HG03354 (cell line): Measurements from ENCODE around the gene F10.

Experiments used
- ATAC-seq: cut with Tn5 transposase; IDR thresholded peaks from one replicate; pipeline ENCODE4 v1.9.1; 2021; ENCODE audit warnings: mild to moderate bottlenecking; ENCODE audit not compliant: unreplicated experiment, poor library complexity, severe bottlenecking

The F10 gene

DNA sequence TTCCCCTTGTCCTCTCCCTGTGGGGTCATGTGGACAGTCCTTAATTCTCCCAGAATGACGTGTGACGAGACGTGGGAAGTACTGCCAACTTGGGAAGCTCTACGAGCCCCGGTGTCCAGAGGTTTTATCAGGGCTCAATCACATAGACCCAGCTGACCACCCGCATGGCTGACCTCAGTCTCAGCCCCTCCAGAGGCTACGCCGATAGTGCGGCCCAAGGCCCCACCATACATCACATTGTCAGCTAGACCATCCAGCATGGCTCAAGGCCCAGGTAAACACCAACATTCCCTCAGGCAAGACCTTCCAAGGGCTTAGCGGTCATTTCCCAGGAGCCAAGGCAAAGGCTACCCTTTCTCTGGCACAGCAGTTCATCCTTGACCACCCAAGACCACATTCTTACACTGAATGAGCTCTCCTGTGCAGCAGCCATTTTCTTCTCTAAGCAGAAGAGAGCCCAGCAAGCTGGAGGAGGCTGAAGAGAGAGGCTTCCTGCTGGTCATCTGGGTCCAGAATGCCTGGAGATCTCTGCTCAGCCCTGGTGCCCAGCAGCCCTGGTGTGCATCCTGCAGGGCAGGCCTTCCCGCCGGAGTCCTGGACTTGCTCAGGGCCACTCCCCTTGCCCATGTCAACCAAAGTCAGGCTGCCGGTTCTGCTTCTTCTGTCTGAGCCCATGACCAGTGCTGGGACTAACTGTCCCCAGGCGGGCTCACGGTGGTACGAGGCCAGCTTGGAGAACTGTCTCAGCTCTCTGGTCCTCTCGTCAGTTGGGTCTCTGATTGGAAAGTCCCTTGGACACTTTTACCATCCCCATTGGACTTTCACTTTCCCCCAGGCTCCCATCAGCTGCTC lies 7.9 kb upstream of the F10 start:
- no peak for ATAC-seq

DNA sequence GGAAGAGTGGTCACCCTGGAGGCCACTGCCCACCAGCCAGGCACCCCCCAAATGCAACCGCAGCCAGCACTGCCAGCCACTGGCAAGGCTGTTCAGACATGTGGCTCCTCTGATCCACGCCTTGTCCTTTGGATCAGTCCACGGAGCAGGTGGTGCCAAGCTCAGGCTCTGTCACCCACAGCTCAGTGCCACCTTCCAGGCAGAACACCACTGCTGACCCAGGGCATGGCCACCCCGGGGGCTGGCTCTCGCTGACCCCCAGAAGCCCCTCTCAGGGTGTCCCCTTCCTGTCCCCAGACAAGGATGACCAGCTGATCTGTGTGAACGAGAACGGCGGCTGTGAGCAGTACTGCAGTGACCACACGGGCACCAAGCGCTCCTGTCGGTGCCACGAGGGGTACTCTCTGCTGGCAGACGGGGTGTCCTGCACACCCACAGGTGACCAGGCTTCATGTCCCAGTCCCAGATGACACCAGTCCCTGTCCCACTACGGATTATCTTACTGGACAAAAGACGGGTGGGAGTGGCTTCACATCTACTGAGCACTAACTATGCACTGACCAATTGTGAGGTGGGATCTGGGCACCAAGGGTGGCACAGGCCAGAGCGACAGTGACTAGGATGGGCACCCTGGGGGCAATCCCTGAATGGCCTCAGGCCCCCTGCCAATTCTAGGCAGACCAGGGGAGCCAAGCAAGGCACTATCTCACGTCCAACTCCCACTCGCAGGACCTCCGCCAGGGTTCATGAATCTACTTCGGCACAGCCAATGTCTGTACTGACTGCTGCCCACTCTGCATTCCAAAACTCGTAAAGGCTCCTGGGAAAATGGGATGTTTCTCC lies 7.0 kb upstream of the F10 start:
- no peak for ATAC-seq

DNA sequence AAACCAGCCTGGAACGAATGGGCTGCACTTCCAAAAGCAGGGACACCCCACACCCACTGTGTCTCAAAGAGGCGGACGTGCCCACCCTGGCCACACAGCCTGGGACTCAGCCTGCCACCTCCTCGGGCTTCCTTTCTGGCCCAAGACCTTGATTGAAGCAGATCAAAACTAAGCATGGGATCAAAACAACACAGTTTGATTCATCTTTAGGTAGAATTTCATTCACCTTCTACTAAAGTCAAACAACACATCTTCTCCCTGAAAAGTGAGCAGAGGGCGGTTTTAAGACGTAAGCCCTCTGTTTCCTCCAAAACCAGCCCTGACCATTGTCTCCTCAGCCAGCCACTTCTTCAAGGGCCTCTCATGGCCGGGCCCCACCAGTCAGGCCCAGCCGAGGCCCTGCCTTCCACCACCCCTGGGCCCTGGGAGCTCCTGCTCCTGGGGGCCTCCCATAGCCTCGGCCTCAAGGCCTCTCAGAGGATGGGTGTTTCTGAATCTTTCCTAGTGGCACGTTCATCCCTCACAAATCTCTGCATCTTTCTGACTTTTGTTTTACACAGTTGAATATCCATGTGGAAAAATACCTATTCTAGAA lies 6.3 kb upstream of the F10 start:
- ATAC-seq: no peak

DNA sequence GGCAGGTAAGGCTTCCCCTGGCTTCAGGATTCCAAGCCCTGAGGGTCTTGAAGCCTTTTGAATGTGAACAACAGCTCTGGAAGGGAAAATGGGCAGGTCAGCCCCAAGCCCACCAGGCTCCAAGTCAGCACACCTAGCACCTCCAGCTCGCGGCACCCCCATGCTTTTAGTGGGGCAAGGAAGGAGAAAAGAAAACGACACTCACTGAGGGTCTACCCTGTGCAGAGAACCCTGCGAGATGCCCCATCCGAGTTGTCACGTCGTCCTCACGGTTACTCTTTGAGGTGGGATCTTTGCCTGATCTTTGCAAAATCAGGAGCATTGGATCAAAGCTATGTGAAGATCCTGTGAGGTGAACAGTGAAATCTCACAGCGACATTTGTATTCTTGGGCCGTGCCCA lies 5.7 kb upstream of the F10 start:
- ATAC-seq: no peak

DNA sequence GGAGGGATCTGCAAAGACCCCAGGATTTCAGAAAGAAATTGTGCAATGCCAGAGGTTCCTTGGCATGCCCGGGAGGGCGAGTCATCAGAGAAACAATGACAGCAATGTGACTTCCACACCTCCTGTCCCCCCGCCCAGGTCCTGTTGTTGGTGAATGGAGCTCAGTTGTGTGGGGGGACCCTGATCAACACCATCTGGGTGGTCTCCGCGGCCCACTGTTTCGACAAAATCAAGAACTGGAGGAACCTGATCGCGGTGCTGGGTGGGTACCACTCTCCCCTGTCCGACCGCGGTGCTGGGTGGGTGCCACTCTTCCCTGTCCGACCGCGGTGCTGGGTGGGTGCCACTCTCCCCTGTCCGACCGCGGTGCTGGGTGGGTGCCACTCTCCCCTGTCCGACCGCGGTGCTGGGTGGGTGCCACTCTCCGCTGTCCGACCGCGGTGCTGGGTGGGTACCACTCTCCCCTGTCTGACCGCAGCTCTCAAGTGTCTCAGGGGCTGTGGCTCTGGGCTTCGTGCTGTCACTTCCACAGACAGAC lies 5.2 kb upstream of the F10 start:
- no peak for ATAC-seq

DNA sequence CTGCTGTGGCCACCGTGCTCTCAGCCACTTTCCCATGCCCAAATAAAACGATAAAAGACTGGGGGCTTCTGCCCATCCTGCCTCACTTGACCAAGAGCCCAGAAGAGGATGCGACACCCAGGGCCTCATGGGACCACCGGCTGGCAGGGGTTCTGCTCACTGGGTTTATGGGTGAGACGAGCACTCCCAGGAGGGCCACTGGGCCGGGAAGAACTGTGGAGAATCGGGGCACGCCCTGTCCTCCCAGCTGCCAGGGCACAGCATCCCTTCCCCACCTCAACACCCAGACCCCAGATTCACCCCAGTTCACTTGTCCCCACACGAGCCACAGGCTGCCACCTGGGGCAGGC lies 4.7 kb upstream of the F10 start:
- no peak for ATAC-seq

DNA sequence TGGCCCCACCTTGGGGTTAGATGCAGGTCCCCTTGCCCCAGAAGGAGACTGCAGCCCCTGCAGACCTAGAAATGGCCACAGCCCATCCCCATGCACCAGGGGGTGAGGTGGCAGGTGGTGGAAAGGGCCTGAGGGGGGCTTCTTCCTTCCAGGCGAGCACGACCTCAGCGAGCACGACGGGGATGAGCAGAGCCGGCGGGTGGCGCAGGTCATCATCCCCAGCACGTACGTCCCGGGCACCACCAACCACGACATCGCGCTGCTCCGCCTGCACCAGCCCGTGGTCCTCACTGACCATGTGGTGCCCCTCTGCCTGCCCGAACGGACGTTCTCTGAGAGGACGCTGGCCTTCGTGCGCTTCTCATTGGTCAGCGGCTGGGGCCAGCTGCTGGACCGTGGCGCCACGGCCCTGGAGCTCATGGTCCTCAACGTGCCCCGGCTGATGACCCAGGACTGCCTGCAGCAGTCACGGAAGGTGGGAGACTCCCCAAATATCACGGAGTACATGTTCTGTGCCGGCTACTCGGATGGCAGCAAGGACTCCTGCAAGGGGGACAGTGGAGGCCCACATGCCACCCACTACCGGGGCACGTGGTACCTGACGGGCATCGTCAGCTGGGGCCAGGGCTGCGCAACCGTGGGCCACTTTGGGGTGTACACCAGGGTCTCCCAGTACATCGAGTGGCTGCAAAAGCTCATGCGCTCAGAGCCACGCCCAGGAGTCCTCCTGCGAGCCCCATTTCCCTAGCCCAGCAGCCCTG lies 4.2 kb upstream of the F10 start:
- ATAC-seq: no peak

DNA sequence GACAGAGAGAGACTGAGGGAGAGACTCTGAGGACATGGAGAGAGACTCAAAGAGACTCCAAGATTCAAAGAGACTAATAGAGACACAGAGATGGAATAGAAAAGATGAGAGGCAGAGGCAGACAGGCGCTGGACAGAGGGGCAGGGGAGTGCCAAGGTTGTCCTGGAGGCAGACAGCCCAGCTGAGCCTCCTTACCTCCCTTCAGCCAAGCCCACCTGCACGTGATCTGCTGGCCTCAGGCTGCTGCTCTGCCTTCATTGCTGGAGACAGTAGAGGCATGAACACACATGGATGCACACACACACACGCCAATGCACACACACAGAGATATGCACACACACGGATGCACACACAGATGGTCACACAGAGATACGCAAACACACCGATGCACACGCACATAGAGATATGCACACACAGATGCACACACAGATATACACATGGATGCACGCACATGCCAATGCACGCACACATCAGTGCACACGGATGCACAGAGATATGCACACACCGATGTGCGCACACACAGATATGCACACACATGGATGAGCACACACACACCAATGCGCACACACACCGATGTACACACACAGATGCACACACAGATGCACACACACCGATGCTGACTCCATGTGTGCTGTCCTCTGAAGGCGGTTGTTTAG lies 3.3 kb upstream of the F10 start:
- no peak for ATAC-seq

DNA sequence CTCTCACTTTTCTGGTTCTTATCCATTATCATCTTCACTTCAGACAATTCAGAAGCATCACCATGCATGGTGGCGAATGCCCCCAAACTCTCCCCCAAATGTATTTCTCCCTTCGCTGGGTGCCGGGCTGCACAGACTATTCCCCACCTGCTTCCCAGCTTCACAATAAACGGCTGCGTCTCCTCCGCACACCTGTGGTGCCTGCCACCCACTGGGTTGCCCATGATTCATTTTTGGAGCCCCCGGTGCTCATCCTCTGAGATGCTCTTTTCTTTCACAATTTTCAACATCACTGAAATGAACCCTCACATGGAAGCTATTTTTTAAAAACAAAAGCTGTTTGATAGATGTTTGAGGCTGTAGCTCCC lies 2.8 kb upstream of the F10 start:
- ATAC-seq: no peak

DNA sequence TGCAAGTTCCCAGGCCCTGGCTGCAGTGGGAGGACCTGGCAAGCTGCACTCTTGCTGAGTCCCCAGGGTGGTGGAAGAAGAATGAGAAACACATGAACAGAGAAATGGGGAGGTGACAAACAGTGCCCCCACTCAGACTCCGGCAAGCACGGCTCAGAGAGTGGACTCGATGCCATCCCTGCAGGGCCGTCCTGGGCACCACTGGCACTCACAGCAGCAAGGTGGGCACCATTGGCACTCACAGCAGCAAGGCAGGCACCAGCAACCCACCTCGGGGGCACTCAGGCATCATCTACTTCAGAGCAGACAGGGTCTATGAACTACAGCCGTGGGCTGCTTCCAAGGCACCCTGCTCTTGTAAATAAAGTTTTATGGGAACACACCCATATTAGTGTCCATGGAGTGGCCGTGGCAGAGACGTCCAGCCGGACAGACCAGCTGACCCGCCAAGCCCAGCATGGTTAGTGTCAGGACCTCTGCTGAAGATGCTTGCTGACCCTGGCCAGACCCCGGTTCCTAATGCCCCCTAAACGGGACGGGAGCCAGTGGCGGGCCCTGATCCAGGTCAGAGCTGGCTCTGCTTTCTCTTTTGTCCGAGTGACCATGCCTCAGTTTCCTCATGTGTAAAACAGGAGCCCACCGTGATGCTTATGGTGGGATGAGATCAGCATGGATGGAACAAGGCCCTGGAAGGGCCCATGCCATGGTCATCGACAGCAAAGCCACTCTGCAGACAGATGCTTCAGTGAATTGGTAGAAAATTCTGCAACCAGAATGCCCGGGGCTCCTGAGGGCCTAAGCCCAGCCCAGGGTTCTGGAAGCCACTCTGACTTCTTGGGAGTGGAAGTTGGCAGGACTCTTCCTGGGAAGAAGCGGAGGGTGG lies 2.1 kb upstream of the F10 start:
- no peak for ATAC-seq

DNA sequence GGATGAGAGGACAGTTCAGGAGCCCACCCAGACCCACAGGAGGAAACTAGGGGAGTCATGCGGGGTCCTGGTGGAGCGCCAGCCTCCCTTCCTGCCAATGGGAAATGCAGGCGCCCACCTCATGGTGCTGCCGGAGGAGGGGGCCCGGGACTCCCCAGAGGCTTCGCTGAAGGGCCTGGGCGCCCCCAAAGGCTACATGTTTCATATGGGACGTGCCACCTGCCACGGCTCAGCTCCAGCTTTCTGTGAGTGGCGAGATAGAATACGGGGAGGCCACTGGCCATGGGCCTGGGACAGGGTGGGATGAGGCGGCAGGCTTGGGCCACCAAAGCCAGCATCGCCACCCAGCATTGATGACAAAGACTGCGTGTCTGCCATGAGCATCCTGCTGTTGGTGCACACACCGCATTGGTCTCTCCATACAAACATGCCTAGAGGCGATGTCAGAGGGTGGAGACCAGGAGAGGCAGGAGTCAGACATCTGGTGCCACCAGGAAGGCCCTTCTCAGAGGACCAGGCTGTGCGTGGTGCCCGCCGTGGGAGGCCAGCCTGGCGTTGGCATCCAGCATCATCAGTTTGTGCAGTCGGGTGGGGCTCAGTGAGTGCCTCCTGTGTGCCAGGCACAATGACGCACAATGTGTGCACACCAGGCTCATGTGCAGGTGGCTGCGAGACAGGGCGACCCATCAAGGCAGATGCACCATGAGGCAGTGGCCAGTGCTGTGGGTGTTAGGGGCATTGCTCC lies 1.2 kb upstream of the F10 start:
- no peak for ATAC-seq

DNA sequence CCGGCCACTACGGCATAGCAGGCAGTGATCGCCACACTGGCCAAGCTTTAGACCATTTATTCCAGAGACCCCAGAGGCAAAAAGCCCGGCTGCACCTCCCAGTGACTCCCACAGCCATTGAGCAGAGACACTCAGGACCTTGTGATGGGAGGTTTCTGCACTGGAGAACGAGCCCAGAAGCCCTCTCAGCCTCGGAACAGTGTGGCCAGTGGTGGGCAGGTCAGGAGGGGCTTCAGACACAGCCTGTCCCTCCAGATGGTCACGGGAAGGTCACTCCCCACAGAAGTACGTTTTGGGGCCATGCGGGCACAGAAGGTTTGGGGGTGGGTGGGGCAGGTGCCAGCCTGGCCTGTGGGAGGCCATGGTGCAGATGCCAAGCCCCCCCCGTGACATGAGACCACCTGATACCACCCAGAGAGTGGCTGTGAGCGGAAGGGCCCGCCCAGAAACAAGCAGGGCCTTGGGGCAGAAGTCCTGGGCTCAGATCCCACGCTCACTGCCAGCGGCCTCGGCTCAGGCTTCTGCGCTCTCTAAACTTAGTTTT lies 599 bp upstream of the F10 start:
- no peak for ATAC-seq

DNA sequence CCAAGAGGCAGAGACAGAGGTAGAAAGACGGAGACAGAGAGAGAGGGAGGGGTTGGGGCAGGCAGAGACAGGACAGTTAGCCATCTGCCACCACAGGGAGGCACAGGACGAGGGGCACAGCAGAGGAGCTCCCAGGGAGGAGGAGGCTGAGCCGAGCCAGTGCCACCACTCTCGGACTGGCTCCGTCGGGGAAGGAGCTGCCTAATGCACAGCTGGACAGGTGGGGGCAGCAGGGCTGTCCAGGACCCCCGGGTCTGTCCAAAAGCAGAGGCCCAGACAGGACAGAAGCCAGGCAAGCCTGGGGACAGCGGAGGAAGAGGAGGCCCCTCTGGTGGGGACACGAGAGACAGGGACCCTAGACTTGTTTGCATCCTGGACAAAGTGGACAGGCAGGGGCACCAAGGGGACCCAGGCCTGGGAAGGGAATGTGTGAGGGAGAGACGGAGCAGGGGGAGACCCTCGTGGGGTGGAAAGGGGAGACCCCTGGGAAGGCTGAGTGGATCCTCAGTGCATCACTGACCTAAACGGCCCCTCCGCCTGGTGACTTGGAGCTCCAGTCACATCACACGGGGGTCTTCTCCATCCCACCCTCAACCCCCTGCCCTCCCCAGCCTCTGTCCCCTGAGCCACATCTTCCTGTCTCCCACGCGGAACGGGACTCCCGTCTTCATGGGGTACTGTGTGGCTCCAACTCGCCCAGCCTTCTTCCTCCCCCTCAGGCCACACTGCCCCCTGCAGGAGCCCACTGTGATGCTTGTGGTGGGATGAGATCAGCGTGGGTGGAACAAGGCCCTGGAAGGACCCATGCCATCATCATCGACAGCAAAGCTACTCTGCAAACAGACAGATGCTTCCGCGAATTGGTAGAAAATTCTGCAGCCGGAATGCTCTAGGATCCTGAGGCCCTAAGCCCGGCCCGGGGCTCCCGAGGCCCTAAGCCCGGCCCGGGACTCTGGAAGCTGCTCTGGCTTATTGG lies 915 bp downstream of the F10 start:
- no peak for ATAC-seq

DNA sequence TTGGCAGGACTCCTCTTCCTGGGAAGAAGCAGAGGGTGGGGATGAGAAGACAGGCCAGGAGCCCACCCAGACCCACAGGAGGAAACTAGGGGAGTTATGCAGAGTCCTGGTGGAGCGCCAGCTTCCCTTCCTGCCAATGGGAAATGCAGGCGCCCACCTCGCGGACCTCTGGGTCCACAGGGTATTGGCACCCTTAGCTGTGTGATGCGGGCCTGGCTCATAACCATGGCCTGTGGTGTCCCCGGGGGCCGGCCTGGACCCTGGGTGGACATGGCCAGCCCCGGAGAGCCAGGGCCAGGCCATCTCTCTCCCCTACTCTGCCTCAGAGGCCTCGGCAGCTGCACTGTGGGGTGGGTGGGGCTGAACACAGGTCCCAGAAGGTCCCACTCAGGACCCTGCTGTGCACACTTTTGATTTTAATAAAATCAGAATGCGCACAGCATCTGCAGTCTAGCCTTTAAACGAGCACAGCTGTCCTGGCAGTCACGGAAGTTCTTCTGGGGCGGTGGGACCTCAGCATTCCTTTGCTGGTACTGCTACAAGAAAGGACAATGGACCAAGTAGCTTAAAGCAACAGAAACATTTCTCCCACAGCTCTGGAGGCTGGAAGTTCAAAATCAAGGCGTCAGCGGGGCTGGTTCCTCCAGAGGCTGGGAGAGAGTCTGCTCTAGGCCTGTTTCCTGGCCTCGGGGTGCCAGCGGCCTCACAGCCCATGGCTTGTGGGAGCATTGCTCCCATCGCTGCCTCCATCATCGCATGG lies 1.8 kb downstream of the F10 start:
- no peak for ATAC-seq

DNA sequence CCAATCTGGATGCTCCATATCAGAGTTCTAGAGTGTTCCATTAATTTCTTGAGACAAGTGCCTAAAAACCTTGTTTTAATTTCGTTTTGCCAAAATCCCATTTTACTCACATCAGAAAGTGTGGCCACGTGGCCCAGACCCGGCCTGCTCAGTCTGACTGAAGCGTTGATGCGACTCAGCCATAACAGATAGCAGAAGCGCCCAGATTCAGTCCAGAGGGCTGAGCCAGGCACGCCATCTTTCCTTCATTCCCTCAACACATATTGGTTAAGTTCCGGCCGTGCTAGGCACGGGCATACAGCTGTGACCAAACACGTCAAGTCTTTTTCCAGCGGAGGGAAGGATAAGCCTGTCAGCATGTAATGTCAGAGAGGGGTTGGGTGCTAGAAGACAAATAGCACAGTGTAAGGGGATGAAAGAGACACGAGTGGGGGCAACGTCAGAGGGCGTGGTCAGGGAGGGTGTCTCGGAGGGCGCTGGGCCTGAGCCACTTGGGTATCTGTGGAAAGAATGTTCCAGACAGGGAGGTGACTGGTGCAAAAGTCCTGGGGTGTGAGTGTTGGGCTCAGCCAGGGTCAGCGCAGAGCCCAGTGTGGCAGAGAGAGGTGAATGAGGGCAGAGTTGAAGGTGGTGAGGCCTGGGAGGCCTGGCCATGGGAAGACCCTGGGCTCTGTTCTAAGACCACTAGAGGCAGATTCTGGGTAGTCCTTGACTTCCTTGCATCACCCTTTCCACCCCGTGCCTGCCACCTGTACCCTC lies 3.1 kb downstream of the F10 start:
- no peak for ATAC-seq
